Coronary artery (tissue), 2 donors: ENCODE data around the gene SBK2.
"Not testable (repeated sequence)": the region's sequence is repeated elsewhere in the genome, so short reads cannot be mapped to it uniquely, and the experiment has no call there.

Source experiments
- DNase-seq: peaks from one replicate; pipeline ENCODE4 v3.0.0-alpha.2; 2017; ENCODE audit warnings: low spot score
- H3K27ac ChIP-seq, 2 donors: fragments of 200-600 bp; sonication (generic); one replicate each; pipeline ENCODE4 v1.5.1; 2016 to 2019
- H3K4me3 ChIP-seq: fragments of 200-600 bp; sonication (generic); 2 replicates; pipeline ENCODE4 v1.5.1; 2016; ENCODE audit warnings: mild to moderate bottlenecking, moderate library complexity
- TF ChIP-seq, protein P1 (sequence below): fragments of 200-600 bp; sonication (generic); IDR thresholded peaks from one replicate; pipeline ENCODE4 v1.5.1; 2019; ENCODE audit warnings: antibody characterized with exemption

Gene SBK2

GRCh38 chr19:55580628-55581144 lies 43.8 kb upstream of the SBK2 start, which contains the start of gene ZNF579:
ZNF579 (minus strand) TSS chr19:55580848; CDS start chr19:55579639, 1,209 bp downstream.
- H3K27ac ChIP-seq, result peak within 1 kb of the TSS; percentile 93 to 95
- DNase-seq, result peak; percentile 89
- TF ChIP-seq, protein P1, sequence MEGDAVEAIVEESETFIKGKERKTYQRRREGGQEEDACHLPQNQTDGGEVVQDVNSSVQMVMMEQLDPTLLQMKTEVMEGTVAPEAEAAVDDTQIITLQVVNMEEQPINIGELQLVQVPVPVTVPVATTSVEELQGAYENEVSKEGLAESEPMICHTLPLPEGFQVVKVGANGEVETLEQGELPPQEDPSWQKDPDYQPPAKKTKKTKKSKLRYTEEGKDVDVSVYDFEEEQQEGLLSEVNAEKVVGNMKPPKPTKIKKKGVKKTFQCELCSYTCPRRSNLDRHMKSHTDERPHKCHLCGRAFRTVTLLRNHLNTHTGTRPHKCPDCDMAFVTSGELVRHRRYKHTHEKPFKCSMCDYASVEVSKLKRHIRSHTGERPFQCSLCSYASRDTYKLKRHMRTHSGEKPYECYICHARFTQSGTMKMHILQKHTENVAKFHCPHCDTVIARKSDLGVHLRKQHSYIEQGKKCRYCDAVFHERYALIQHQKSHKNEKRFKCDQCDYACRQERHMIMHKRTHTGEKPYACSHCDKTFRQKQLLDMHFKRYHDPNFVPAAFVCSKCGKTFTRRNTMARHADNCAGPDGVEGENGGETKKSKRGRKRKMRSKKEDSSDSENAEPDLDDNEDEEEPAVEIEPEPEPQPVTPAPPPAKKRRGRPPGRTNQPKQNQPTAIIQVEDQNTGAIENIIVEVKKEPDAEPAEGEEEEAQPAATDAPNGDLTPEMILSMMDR, result no peak
- H3K4me3 ChIP-seq, result peak within 1 kb of the TSS; percentile 91

DNA sequence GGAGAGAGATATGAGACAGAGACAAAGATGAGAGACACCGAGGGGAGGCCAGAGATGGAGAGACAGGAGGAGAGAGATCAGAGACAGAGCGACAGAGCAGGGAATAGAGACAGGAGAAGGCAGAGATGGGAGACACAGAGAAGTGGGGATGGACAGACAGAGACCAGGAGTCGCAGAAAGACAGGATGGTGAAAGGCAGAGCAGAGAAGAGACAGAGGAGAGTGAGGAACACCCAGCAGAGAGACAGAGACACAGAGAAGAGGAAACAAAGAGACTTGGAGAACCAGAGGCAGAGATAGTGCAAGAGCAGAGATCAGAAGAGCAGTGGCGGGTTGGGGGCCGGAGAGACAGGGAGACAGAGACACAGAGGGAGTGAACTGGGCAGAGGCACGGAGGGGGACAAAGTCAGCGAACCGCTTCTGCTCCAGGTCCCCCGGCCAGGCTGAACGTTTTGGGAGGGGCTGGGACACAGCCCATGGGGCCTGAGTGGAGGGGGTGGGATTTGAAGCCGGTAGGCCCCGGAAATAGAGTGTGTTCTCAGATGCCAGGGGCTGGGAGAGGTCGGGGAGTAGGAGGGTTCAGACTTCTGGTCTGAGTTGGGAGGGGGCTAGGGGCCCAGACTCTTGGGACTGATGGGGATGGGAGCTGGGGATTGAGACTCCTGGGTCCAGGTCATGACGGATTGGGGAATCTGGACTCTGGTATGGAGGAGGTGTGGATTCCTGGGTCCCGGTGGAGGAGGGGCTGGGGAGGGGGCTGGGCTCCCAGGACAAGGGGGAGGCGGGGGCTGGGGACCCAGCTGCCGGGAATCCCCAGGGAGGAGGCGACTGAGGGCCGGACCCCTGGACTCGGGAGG lies 43.1 kb upstream of the SBK2 start:
- DNase-seq, result no peak
- Histone ChIP-seq H3K4me3 (peak overlapping the region; percentile 91), H3K27ac (peak overlapping the region; percentile 93 to 95)
- TF ChIP-seq, protein P1, result no peak

GRCh38 chr19:55578761-55579747 lies 42.1 kb upstream of the SBK2 start:
- TF ChIP-seq, protein P1, result no peak
- peak overlapping the region; percentile 91 for H3K4me3 ChIP-seq
- no peak for DNase-seq
- H3K27ac ChIP-seq, result no peak overlapping the region

GRCh38 chr19:55578031-55578760 lies 41.3 kb upstream of the SBK2 start:
- no peak for DNase-seq
- TF ChIP-seq, protein P1, result no peak
- H3K27ac ChIP-seq, result no peak overlapping the region
- H3K4me3 ChIP-seq, result no peak overlapping the region

GRCh38 chr19:55576746-55577145 lies 39.8 kb upstream of the SBK2 start:
- H3K4me3 ChIP-seq, result no peak overlapping the region
- no peak overlapping the region for H3K27ac ChIP-seq
- no peak for DNase-seq
- TF ChIP-seq, protein P1, result no peak

DNA sequence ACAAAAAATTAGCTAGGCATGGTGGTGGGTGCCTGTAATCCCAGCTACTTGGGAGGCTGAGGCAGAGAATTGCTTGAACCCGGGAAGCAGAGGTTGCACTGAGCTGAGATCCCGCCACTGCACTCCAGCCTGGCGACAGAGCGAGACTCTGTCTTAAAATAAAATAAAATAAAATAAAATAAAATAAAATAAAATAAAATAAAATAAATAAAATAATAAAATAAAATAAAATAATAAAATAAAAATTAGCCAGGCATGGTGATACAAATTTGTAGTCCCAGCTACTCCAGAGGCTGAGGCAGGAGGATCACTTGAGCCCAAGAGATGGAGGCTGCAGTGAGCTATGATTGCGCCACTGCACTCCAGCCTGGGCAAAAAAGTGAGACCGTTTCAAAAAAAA lies 37.0 kb upstream of the SBK2 start:
- not testable (repeated sequence) for DNase-seq, H3K4me3 ChIP-seq, H3K27ac ChIP-seq

DNA sequence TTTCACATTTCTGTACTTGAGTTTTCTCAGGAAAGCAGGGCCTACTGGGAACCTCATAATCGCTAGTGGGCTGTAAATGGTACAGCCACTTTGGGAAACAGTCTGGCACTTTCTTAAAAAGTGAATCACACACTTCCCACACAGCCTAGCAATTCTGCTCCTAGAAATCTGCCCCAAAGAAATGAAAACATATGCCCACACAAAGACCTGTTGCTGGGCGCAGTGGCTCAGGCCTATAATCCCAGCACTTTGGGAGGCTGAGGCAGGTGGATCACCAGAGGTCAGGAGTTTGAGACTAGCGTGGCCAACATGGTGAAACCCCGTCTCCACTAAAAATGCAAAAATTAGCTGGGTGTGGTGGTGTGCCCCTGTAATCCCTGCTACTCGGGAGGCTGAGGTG lies 32.5 kb upstream of the SBK2 start:
- H3K4me3 ChIP-seq, H3K27ac ChIP-seq, DNase-seq: not testable (repeated sequence)
